Stimulated activated CD4-positive, alpha-beta T cell treated with anti-CD3 and anti-CD28 coated beads, TNF-alpha, amount 100 ng/mL, for 4 hours (primary cell): ENCODE data around the gene ARPC5.

Experiments
- DNase-seq, 3 experiments: peaks; one replicate each; pipeline ENCODE4 v3.0.0-alpha.2; 2020; ENCODE audit warnings: low read depth in 3 of 3

ARPC5 gene

DNA sequence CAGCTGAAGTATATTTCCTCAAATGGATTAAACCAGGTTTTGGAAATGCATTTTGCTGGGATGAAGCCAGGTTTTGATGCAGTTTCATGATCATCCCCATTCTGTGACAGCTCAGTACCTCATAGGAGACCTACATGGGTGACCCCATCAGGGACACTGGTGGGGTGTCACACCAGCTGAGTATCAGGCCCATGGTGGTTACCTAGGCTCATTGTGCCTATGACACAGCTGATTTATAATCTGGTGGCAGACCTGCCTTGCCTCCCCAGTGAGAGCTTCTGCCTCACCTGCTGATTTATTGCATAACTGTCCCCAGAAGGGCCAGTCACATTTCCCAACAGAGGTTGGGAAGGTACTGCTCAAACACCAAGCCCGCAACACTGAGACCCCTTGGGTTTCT lies 49.1 kb downstream of the ARPC5 start:
- DNase-seq = no peak

DNA sequence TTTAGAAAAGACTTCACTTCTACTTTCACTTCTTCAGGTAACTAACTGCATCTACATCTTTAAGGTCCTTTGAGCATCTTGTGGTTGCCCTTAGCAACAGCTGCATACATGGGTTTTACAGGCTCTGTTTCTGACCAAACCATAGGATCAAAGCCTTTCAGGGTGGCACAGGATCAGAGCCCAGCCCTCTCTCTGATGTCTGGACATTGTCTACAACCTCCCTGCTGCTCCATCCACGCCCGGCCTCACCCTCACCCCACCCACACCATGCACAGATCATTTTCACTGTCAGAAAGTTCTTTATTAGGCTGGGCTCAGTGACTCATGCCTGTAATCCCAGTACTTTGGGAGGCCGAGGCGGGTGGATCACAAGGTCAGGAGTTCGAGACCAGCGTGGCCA lies 50.5 kb downstream of the ARPC5 start:
- no peak for DNase-seq

- no peak for DNase-seq
Measured at GRCh38 chr1:183584147-183584546, 51.4 kb downstream of the ARPC5 start.

DNA sequence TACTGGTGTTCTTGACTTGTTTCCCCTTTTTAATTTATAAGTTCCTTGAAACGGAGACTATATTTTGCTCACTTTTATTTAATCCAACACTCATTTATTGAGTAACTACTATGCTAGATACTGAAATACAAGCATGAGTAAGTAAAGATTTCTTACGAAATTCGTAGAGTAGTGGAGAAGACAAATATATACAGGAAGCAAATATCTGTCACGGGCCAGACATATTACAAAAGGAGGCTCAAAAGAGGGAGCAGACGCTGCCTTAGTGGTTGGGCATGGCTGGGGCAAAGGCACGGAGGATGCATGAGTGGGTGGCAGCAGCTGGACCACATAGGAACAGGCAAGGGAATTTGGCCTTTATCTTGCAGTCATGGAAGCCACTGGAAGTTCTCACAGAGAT lies 52.1 kb downstream of the ARPC5 start:
- DNase-seq = no peak

DNA sequence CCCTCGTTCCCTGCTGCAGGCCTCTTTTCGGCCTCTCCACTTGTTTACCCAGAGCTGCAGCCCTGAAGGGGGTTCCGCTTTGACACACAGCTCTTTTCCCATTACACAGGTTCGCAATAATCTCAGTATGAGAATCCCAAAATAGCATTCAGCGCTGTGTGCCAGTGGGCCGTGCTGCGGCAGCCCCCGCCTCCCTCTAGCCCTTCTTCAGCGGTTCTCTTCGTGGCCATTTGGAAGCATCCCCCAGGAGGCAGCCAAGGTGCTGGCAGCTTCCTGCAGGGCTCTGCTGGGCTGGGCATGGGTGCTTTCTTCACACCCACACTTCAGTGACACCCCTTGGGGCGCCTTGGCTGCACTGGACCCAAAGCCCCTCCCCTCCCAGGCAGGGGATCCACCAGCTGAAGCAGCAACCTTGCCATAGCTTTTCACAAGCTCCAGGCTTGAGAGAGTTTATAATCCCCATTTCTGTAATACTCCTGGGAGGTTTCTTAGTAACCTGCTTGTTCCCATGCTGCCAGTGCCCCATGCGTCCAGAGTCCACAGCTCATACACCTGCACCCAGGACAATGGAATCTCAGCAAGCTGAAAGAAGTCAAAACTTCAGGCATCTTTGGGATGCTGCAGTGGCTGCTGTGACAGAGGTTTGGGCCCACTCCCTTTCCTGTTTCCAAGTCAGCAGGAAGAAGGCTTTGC lies 53.4 kb downstream of the ARPC5 start:
- DNase-seq = no peak

DNA sequence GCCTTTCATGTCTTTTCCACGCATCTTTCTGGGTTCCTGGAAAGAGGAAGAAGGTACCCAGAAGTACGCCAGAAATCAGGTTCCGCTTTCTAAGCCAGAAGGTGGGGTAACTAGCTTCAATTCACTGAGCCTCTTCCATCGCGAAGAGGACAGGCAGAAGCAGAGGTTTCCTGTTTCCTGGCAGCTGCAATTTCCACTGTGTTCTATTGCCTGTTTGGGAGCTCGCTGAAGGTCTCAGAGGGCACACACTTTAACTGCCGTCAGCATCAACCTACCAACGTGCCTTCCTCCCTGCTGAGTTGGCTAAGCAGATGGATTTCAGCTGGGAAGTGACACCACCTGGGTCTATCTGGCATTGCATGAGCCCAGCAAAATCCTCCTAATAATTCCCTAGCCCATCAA lies 55.3 kb downstream of the ARPC5 start:
- no peak for DNase-seq

- DNase-seq = no peak
Measured at GRCh38 chr1:183578856-183579255, 56.7 kb downstream of the ARPC5 start.

- DNase-seq = no peak
Measured at GRCh38 chr1:183577897-183578465, 57.6 kb downstream of the ARPC5 start.

GRCh38 chr1:183576537-183576936 lies 59.0 kb downstream of the ARPC5 start:
- DNase-seq = no peak

- DNase-seq = no peak
Measured at GRCh38 chr1:183575606-183576005, 60.0 kb downstream of the ARPC5 start.

GRCh38 chr1:183572721-183573120 lies 62.9 kb downstream of the ARPC5 start:
- no peak for DNase-seq

DNA sequence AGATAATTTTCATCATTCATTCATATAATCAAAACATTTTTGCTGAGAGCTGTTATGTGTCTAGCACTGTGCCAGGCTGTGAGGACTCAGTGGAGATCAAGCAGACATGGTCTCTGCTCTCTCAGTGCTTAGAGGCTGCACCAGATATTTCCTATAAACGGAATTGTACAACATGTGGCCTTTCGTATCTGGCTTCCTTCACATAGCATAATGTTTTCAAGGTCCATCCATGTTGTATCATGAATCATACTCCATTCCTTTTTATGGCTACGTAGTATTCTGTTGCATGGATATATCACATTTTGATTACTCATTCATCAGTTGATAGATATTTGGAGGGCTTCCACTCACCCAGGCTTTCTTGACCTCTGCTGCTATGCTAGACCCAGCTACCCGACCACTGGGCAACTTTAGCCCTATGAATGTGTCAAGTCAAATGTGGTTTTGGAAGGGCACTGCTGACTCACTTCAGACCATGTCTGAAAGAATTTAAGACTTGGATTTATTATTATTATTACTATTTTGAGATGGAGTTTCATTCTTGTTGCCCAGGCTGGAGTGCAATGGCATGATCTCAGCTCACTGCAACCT lies 63.8 kb downstream of the ARPC5 start:
- DNase-seq = no peak
